Endothelial cell of umbilical vein (primary cell): ENCODE results near the gene RPS6KA1. TPM values are rescaled to one million over a fixed set of nuclear protein-coding genes. Genes with fewer than 3 reads are reported as not detected.

Experiments used
- BruUV-seq: library from RNA; stranded (reverse); fragments of 400-500 nt; replicated peaks from 2 replicates; lab custom pipeline; 2021; lab: Mats Ljungman, UMichigan
- CTCF ChIA-PET: fragments of 300-600, 350-600 bp; sonication (Branson Sonifier 250); formaldehyde crosslinking; loops from one replicate; lab custom pipeline; 2021; ENCODE audit warnings: antibody characterized with exemption, inconsistent platforms; lab: Charles Lee
- POLR2A ChIA-PET: fragments of 300-600, 350-600 bp; sonication (Branson Sonifier 250); formaldehyde crosslinking; loops from one replicate; lab custom pipeline; 2021; ENCODE audit warnings: antibody characterized with exemption, inconsistent platforms; lab: Charles Lee
- DNase-seq: peaks from one replicate; pipeline ENCODE4 v3.0.0-alpha.2; 2011; ENCODE audit warnings: low read depth, low spot score
- FAIRE-seq: peaks from 2 replicates; lab custom pipeline; 2011; peaks lifted over from hg19 to GRCh38; lab: Jason Lieb, UNC
- H2AFZ ChIP-seq: 2 replicates; pipeline ENCODE4 v1.6.0; 2012; ENCODE audit warnings: low read depth, low read length, control low read depth, inconsistent platforms
- H3K27ac ChIP-seq: 2 replicates; pipeline ENCODE4 v1.5.1; 2011; ENCODE audit warnings: low read depth, mild to moderate bottlenecking, control low read depth, low read length, moderate library complexity; ENCODE audit not compliant: insufficient read depth
- H3K27me3 ChIP-seq, 2 experiments: 2 replicates each; pipeline versions ENCODE4 v1.6.0 to v1.6.1; 2011; ENCODE audit warnings: low read length in 2 of 2, mixed read lengths in 1 of 2; ENCODE audit not compliant: control insufficient read depth in 2 of 2, insufficient read depth in 2 of 2
- H3K36me3 ChIP-seq, 2 experiments: 2 replicates in 1 of 2; 3 replicates in 1 of 2; pipeline ENCODE4 v1.5.1; 2011; ENCODE audit warnings: low read length in 2 of 2, mild to moderate bottlenecking in 1 of 2, moderate library complexity in 1 of 2; ENCODE audit not compliant: control insufficient read depth in 2 of 2, insufficient read depth in 2 of 2; ENCODE audit errors: extremely low read depth in 1 of 2
- H3K4me1 ChIP-seq: 3 replicates; pipeline ENCODE4 v1.5.1; 2011; ENCODE audit warnings: mild to moderate bottlenecking, low read length; ENCODE audit not compliant: control insufficient read depth, insufficient read depth; ENCODE audit errors: extremely low read depth
- H3K4me2 ChIP-seq: 2 replicates; pipeline ENCODE4 v1.6.1; 2011; ENCODE audit warnings: low read length, control low read depth, mixed read lengths; ENCODE audit not compliant: insufficient read depth
- H3K4me3 ChIP-seq, 3 experiments: fragments of 200-600 bp in 1 of 3; sonication (generic), shearing (Covaris generic) in 1 of 3; replicated peaks in 1 of 3; 2 replicates each; pipeline ENCODE4 v1.5.1; 2011 to 2016; ENCODE audit warnings: control low read depth in 3 of 3, low read length in 3 of 3, mild to moderate bottlenecking in 2 of 3, inconsistent platforms in 1 of 3, low read depth in 1 of 3, moderate library complexity in 1 of 3; ENCODE audit not compliant: insufficient read depth in 1 of 3
- H3K79me2 ChIP-seq: 2 replicates; pipeline ENCODE4 v1.6.0; 2012; ENCODE audit warnings: low read length, inconsistent platforms; ENCODE audit not compliant: control insufficient read depth, insufficient read depth
- H3K9ac ChIP-seq: replicated peaks from 2 replicates; pipeline ENCODE3; 2011; ENCODE audit warnings: low read length, control low read depth; ENCODE audit not compliant: insufficient read depth; ENCODE audit errors: extremely low read depth
- H3K9me1 ChIP-seq: replicated peaks from 3 replicates; pipeline ENCODE4 v1.6.0; 2011; ENCODE audit warnings: mild to moderate bottlenecking, low read length; ENCODE audit not compliant: control insufficient read depth, insufficient read depth; ENCODE audit errors: extremely low read depth
- H3K9me3 ChIP-seq: replicated peaks from 2 replicates; pipeline ENCODE4 v1.5.1; 2012; ENCODE audit warnings: low read length, inconsistent platforms; ENCODE audit not compliant: control insufficient read depth, insufficient read depth
- H4K20me1 ChIP-seq: replicated peaks from 2 replicates; pipeline ENCODE3; 2011; ENCODE audit warnings: mild to moderate bottlenecking, low read length; ENCODE audit not compliant: control insufficient read depth, insufficient read depth; ENCODE audit errors: extremely low read depth
- EZH2 ChIP-seq: IDR thresholded peaks from 2 replicates; pipeline ENCODE4 v1.6.1; 2012; ENCODE audit warnings: borderline replicate concordance, low read depth, mild to moderate bottlenecking, moderate library complexity, low read length, inconsistent platforms; ENCODE audit not compliant: severe bottlenecking
- FOS ChIP-seq: IDR thresholded peaks from 2 replicates; pipeline ENCODE4 v1.6.1; 2011; ENCODE audit warnings: mild to moderate bottlenecking, low read length, moderate library complexity, borderline replicate concordance; ENCODE audit not compliant: insufficient read depth
- GATA2 ChIP-seq: IDR thresholded peaks from 2 replicates; pipeline ENCODE4 v1.7.0; 2011; ENCODE audit warnings: low read depth, mild to moderate bottlenecking, moderate library complexity, mixed read lengths, low read length; ENCODE audit not compliant: insufficient read length, insufficient read depth
- JUN ChIP-seq: IDR thresholded peaks from 2 replicates; pipeline ENCODE4 v1.6.1; 2011; ENCODE audit warnings: borderline replicate concordance, low read depth; ENCODE audit not compliant: insufficient read length, insufficient read depth
- MYC ChIP-seq: IDR thresholded peaks from one replicate; pipeline ENCODE4 v1.6.1; 2011; ENCODE audit warnings: mild to moderate bottlenecking, low read depth, low read length
- POLR2A ChIP-seq: IDR thresholded peaks from 2 replicates; pipeline ENCODE4 v1.6.1; 2012; ENCODE audit warnings: low read depth, mild to moderate bottlenecking, control low read depth, low read length
- POLR2AphosphoS5 ChIP-seq: IDR thresholded peaks from 2 replicates; pipeline ENCODE4 v1.6.1; 2012; ENCODE audit warnings: low read depth, mild to moderate bottlenecking, control low read depth, low read length, moderate library complexity; ENCODE audit not compliant: insufficient read depth
- dilution Hi-C: fragments of 300-500 bp; cut with MboI; formaldehyde crosslinking; loops from one replicate; pipeline ENCODE4 v1.15.0; 2019; ENCODE audit warnings: low sequenced_read_pairs; ENCODE audit not compliant: extremely low pct_ligation_motif_present
- intact Hi-C: fragments of 100-400 bp; cut with micrococcal nuclease; formaldehyde crosslinking; loops from one replicate; pipeline ENCODE4 v1.10.0; 2022
- polyA plus RNA-seq, 4 experiments: library from polyadenylated mRNA; depleted of rRNA in 3 of 4; stranded (reverse) in 3 of 4; unstranded in 1 of 4; fragments of >200 nt; gene quantifications; 2 replicates each; pipeline versions ENCODE4 v1.2.1 to v1.2.3, GENCODE V29; 2011 to 2012; ENCODE audit warnings: missing spikeins in 1 of 4
- total RNA-seq: library from RNA; stranded (reverse); gene quantifications from 2 replicates; pipeline ENCODE4 v1.2.3, GENCODE V29; 2021
- TF ChIP-seq, protein P1 (sequence below): IDR thresholded peaks from 2 replicates; pipeline ENCODE4 v1.6.1; 2011; ENCODE audit not compliant: insufficient read depth, insufficient read length
- TF ChIP-seq, protein P2 (sequence below), 2 donors: IDR thresholded peaks; 1 replicate in 1 of 2; 2 replicates in 1 of 2; pipeline ENCODE4 v1.5.1; 2011; ENCODE audit warnings: low read length in 2 of 2, mild to moderate bottlenecking in 2 of 2, moderate library complexity in 2 of 2, control low read depth in 1 of 2, inconsistent platforms in 1 of 2, low read depth in 1 of 2; ENCODE audit not compliant: insufficient read depth in 1 of 2; ENCODE audit errors: extremely low read depth in 1 of 2

RPS6KA1 gene
- total and polyA plus RNA-seq, 2 donors (not counting 3 experiments of a cell fraction or from before 2014, with no cell fraction given): 6.7 to 15.5 TPM

DNA sequence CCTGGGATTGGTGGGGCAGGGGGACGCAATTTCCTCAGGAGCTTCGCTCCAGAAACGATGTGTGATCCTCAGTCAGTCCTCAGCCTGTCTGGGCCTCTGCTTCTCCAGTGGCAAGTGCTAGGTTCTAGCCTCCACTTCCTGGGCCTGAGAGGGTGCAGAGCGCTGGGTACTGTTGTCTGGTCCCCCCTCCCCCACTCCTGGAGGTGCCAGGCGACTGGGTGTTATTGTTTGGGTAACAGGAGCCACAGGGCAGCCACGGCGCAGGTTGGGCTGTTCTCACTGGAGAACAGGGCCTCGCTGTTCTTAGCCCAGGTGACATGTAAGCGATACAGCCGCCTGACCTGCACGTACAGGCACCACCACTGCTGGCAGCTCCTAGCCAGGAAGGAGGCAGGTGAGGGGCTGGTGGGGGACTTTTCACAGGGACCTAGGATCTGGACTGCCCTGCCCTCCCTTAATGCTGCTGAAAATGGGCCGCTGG, 2.1 kb downstream of the RPS6KA1 start:
- H3K4me1 ChIP-seq: peaks cover 10% of the 10 kb centered on the region
- intact Hi-C loops (no loop called here), dilution Hi-C loops (no loop called here)
- H4K20me1 ChIP-seq: no peaks in the 10 kb centered on the region
- no TSS peak for BruUV-seq
- no peaks in the 10 kb centered on the region for H3K27me3 ChIP-seq
- CTCF ChIA-PET: no interaction called here
- DNase-seq (no peak), FAIRE-seq (no peak)
- H3K4me2 ChIP-seq: no peak overlapping the region
- H3K9ac ChIP-seq: no peak overlapping the region
- no peak overlapping the region for H2AFZ ChIP-seq
- no peak for TF ChIP-seq FOS
- no peaks in the 10 kb centered on the region for H3K9me3 ChIP-seq
- POLR2A ChIA-PET: no interaction called here
- no peak overlapping the region for H3K27ac ChIP-seq
- no peak overlapping the region for H3K4me3 ChIP-seq
- H3K9me1 ChIP-seq: no peaks in the 10 kb centered on the region
- no peaks in the 10 kb centered on the region for H3K79me2 ChIP-seq
- H3K36me3 ChIP-seq: no peaks in the 10 kb centered on the region

DNA sequence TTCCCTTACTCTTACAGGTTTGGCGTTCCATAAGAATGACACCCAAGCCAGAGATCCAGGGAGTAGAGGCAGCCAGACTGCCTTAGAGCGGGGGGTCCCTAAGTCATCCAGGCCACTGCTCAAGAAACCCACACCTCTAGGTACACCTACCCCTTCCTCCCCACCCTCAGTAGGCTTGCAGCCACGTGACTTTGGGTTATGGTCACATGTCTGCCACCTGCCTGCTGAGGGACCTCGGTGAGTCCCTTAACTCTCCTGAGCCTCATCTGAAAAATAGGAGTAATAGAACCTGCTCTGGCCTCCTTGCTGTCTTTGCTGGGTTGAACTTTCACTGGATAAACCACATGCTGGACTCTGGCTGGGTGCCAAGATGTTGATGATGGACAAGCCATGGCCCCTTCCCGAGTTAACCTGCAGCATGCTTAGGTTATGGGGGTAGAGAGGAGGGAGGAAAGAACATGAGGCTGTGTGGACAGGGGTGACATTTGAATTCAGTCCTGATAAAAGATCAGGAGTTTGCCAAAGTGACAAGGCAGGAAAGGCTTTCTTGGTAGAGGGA, 4.5 kb downstream of the RPS6KA1 start:
- H3K36me3 ChIP-seq: no peaks in the 10 kb centered on the region
- no peak overlapping the region for H3K9ac ChIP-seq
- H3K79me2 ChIP-seq: no peaks in the 10 kb centered on the region
- H2AFZ ChIP-seq: no peak overlapping the region
- no peaks in the 10 kb centered on the region for H3K27me3 ChIP-seq
- no peak for DNase-seq
- H3K9me1 ChIP-seq: no peaks in the 10 kb centered on the region
- dilution Hi-C loops (no loop called here), intact Hi-C loops (no loop called here)
- no peaks in the 10 kb centered on the region for H3K9me3 ChIP-seq
- ChIA-PET POLR2A (no interaction called here), CTCF (no interaction called here)
- no peak for TF ChIP-seq FOS
- no peak for TF ChIP-seq GATA2
- TF ChIP-seq POLR2A: no peak
- TF ChIP-seq, protein P1, sequence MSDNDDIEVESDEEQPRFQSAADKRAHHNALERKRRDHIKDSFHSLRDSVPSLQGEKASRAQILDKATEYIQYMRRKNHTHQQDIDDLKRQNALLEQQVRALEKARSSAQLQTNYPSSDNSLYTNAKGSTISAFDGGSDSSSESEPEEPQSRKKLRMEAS: no peak
- TF ChIP-seq, protein P2, sequence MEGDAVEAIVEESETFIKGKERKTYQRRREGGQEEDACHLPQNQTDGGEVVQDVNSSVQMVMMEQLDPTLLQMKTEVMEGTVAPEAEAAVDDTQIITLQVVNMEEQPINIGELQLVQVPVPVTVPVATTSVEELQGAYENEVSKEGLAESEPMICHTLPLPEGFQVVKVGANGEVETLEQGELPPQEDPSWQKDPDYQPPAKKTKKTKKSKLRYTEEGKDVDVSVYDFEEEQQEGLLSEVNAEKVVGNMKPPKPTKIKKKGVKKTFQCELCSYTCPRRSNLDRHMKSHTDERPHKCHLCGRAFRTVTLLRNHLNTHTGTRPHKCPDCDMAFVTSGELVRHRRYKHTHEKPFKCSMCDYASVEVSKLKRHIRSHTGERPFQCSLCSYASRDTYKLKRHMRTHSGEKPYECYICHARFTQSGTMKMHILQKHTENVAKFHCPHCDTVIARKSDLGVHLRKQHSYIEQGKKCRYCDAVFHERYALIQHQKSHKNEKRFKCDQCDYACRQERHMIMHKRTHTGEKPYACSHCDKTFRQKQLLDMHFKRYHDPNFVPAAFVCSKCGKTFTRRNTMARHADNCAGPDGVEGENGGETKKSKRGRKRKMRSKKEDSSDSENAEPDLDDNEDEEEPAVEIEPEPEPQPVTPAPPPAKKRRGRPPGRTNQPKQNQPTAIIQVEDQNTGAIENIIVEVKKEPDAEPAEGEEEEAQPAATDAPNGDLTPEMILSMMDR (IDR thresholded peaks at IDR 0.05; ENCODE audit: extremely low read depth in 1 of 2, insufficient read depth in 1 of 2, low read depth in 1 of 2, low read length in 2 of 2): no peak
- TF ChIP-seq EZH2: no peak
- TF ChIP-seq MYC: no peak
- no peak for TF ChIP-seq POLR2AphosphoS5
- no peak for TF ChIP-seq JUN
- no peaks in the 10 kb centered on the region for H4K20me1 ChIP-seq
- H3K4me3 ChIP-seq: no peak overlapping the region
- peaks cover 10% of the 10 kb centered on the region for H3K4me1 ChIP-seq
- H3K27ac ChIP-seq: no peak overlapping the region
- no peak for FAIRE-seq
- no peak overlapping the region for H3K4me2 ChIP-seq
- BruUV-seq: no TSS peak
